GM12874 (cell line): ENCODE measurements around the gene ZNF669.

Experiments used
- CTCF ChIP-seq: IDR thresholded peaks from 2 replicates; pipeline ENCODE4 v1.5.1; 2011; ENCODE audit warnings: low read depth, mild to moderate bottlenecking, control low read depth, low read length, moderate library complexity; ENCODE audit not compliant: insufficient read depth

Gene ZNF669

GRCh38 chr1:247103859-247104591 is at the start of gene ZNF669:
TSS of gene ZNF669 (minus strand) at chr1:247104356. CDS start at chr1:247104199, 157 bp downstream.
- no peak for TF ChIP-seq CTCF

- TF ChIP-seq CTCF: no peak
Measured at GRCh38 chr1:247147781-247148180, 43.6 kb upstream of the ZNF669 start.

GRCh38 chr1:247146671-247147070 is 42.5 kb upstream of the ZNF669 start:
- TF ChIP-seq CTCF: no peak

GRCh38 chr1:247145279-247145678 is 41.1 kb upstream of the ZNF669 start:
- no peak for TF ChIP-seq CTCF

- no peak for TF ChIP-seq CTCF
Measured at GRCh38 chr1:247131236-247131635, 27.1 kb upstream of the ZNF669 start.

- TF ChIP-seq CTCF: no peak
Measured at GRCh38 chr1:247121382-247121781, 17.2 kb upstream of the ZNF669 start.

GRCh38 chr1:247119600-247120407 is 15.6 kb upstream of the ZNF669 start:
- TF ChIP-seq CTCF: no peak
